ENCODE measurements around the gene SOCS7. TPM values are rescaled to one million over a fixed set of nuclear protein-coding genes. Genes with fewer than 3 reads are reported as not detected.
A peak's percentile ranks its signal among the peaks of the same experiment; 100 is the strongest.

The SOCS7 gene
- total RNA-seq, 1 donor from 2014 or later, result 32.3 TPM

DNA sequence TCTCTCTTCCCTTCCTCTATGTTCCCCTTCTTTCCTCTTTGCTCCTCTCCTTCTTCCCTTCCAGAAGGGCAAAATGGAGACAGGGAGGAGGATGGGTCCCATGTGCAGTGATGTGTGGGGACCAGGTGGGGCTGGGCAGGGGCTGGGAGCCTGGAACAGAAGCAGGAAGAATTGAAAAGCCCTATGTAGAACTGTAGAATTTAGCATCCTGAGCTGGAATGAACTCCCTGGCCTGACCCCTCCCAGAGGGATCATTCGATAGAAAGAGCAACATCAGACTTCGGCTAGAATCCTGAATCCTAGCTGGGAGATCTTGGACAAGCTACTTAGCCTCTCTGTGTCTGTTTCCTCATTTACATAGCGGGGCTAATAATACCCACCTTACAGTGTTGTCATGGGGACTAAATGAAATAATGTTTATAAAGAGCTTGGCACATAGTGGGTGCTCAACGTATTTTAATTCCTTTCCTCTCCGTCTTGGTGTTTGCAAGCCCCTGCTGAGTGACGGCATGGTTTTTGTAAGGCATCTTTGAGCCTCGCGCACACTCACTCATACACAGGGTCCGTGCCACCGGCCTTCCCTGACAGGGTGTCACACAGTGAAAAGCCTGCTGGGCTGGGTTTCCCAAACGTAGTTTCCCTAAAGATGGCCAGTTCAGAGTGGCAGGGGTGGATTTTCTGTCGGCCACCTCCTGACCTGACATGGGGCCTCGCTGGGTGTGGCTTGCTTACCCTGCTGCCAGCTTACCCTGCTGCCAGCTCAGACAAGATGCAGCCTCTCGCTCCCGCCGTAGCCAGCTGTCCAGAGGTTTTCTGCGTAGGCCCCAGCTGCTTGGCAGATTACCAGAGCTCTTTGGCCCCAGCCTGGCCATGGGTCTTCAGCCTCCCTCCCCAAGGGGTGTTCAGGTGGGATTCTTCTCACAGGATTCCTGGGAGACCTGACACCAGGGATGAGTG lies 70.5 kb downstream of the SOCS7 start:
- Mint-ChIP-seq H3K27me3 (ENCODE audit: insufficient read depth) (peaks cover 70% of the 10 kb centered on the region), H3K4me1 (ENCODE audit: low read depth) (no peaks in the 10 kb centered on the region), H3K4me3 (no peak overlapping the region), H3K36me3 (ENCODE audit: low read depth) (no peaks in the 10 kb centered on the region), H3K9me3 (no peaks in the 10 kb centered on the region), H3K27ac (no peak overlapping the region)
- no peak for DNase-seq (ENCODE audit: low spot score)
- intact Hi-C loops (cut with micrococcal nuclease), result loop anchor here (2.0 kb wide), 1 partner anchor 245 kb away; no protein-coding TSS in a partner anchor

DNA sequence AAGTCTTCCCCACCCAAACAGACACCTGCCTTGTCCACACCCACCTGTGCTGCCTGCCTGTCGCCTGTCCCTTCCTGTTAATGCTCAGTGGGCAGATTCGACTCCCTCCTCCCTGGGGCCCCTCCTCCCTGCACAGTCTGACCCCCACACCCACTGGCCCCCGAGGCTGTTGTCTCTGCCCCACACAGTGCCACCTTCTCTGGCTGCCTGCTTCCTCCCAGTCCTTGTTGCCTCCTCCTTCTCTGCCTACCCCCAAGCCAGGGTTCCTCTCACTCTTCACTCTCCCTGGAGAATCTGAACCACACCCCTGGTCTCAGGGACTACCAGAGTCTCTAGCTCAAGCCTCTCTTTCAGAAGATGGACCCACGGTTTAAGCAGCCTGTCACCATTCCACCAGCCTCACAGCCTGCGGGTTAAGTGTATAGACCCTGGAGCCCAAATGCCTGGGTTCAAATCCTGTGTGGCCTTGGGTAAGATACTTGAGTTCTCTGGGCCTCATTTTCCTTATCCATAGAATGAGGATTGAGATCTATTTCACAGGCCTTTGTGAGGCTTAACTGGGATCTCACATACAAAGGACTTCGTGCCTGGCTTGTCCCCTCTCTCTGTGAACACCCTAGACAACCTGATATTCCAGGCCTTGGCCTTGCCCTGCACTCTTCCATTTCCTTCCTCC lies 72.8 kb downstream of the SOCS7 start:
- Mint-ChIP-seq H3K4me3 (no peak overlapping the region), H3K4me1 (ENCODE audit: low read depth) (peaks cover 6% of the 10 kb centered on the region), H3K27me3 (ENCODE audit: insufficient read depth) (peaks cover 56% of the 10 kb centered on the region), H3K36me3 (ENCODE audit: low read depth) (no peaks in the 10 kb centered on the region), H3K9me3 (no peaks in the 10 kb centered on the region), H3K27ac (no peak overlapping the region)
- intact Hi-C loops (cut with micrococcal nuclease), result no loop called here
- no peak for DNase-seq (ENCODE audit: low spot score)

DNA sequence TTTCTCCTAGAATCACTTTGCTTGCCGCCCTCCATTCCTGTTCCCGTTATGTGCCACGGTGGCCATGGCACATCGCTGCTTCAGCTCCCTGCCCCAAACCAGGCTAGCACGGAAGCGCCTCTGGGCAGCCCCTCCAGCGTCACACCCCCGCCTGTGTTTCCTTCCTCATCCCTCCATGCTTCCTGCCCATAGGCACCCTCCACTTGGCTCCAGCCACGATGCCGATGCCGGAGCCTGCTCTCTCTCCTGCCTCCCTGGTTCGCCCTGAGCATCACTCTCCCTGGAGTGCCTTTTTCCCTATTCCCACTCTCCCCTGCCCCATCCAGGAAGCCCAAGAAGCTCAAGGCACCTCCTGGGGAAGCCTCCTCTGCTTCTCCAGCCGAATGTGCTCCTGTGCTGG lies 73.4 kb downstream of the SOCS7 start:
- intact Hi-C loops (cut with micrococcal nuclease), result no loop called here
- DNase-seq (ENCODE audit: low spot score), result no peak
- H3K27me3 Mint-ChIP-seq (ENCODE audit: insufficient read depth), result peaks cover 53% of the 10 kb centered on the region
- H3K4me3 Mint-ChIP-seq, result no peak overlapping the region
- H3K4me1 Mint-ChIP-seq (ENCODE audit: low read depth), result peaks cover 6% of the 10 kb centered on the region
- H3K36me3 Mint-ChIP-seq (ENCODE audit: low read depth), result no peaks in the 10 kb centered on the region
- H3K27ac Mint-ChIP-seq, result no peak overlapping the region
- no peaks in the 10 kb centered on the region for H3K9me3 Mint-ChIP-seq

DNA sequence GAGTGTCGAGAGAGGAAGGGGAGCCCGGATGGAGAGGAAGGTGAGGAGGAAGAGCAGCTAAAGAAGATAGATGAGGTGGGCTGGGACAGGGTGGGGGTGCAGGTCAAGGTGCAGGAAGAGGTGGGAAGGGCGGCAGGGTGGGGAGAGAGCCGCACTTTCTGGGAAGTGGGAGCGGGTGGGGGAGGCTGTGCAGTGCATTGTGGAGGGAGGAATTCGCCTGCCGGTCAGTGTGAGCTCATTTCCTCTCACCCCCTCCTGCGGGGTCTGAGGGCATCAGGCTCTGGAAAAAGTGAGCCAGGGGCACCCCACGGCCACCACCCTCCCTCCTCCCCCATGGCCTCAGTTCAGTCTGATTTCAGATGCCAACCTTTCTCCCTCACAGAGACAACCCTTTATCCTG lies 74.1 kb downstream of the SOCS7 start:
- intact Hi-C loops (cut with micrococcal nuclease), result no loop called here
- Mint-ChIP-seq H3K4me1 (ENCODE audit: low read depth) (peaks cover 6% of the 10 kb centered on the region), H3K36me3 (ENCODE audit: low read depth) (no peaks in the 10 kb centered on the region), H3K9me3 (no peaks in the 10 kb centered on the region), H3K4me3 (no peak overlapping the region), H3K27me3 (ENCODE audit: insufficient read depth) (peaks cover 51% of the 10 kb centered on the region), H3K27ac (no peak overlapping the region)
- no peak for DNase-seq (ENCODE audit: low spot score)

DNA sequence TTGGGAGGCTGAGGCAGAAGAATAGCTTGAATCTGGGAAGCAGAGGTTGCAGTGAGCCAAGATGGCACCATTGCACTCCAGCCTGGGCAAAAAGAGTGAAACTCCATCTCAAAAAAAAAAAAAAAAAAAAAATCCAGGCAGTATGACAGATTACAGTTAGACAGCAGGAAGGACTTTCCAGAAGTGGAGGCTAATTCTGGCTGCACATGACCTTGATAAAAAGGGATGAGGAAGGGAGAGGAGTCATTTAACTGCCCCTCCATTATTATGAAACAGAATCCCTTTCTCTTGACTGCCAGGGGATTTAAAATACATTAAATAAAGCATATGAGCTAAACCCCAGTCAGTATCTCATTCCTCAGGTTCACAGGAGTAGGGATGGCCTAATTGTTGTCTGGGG lies 74.8 kb downstream of the SOCS7 start:
- Mint-ChIP-seq H3K27me3 (ENCODE audit: insufficient read depth) (peaks cover 53% of the 10 kb centered on the region), H3K36me3 (ENCODE audit: low read depth) (no peaks in the 10 kb centered on the region), H3K9me3 (no peaks in the 10 kb centered on the region), H3K27ac (no peak overlapping the region), H3K4me3 (no peak overlapping the region), H3K4me1 (ENCODE audit: low read depth) (peaks cover 6% of the 10 kb centered on the region)
- no peak for DNase-seq (ENCODE audit: low spot score)
- intact Hi-C loops (cut with micrococcal nuclease), result no loop called here

DNA sequence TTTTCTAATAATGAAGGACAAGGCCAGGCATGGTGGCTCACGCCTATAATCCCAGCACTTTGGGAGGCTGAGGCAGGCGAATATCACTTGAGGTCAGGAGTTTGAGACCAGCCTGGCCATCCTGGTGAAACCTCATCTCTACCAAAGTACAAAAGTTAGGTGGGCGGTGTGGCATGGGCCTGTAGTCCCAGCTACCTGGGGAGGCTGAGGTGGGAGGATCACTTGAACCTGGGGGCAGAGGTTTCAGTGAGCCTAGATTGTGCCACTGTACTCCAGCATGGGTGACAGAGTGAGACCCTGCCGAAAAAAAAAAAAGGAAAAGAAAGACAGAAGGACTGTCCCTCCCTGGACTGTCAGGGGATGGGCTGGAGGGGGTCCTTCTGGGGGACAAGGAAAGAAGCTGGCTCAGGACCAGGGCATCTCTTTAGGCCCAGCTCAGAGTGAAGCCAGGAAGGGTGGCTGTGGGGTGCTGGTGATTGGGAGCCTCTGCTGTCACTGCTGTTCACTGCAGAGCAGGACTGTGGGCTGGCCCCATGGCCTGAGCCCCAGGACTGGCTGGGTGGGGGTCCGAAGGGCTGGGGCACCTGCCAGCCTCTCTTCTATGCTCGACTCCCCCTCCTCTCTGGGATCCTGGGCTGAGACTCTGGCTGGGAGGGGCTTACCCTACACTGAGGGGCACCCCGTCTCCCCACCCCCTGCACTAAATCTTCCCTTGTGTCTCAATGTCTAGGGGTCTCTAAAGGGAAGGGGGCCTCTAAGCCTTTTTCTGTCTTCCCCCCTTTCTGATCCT lies 75.7 kb downstream of the SOCS7 start:
- peaks cover 49% of the 10 kb centered on the region for H3K27me3 Mint-ChIP-seq (ENCODE audit: insufficient read depth)
- H3K36me3 Mint-ChIP-seq (ENCODE audit: low read depth), result no peaks in the 10 kb centered on the region
- peak overlapping the region; percentile 68 for H3K4me3 Mint-ChIP-seq
- peak overlapping the region; percentile 21 for H3K27ac Mint-ChIP-seq
- no peak for DNase-seq (ENCODE audit: low spot score)
- H3K9me3 Mint-ChIP-seq, result no peaks in the 10 kb centered on the region
- intact Hi-C loops (cut with micrococcal nuclease), result no loop called here
- peaks cover 6% of the 10 kb centered on the region for H3K4me1 Mint-ChIP-seq (ENCODE audit: low read depth)

DNA sequence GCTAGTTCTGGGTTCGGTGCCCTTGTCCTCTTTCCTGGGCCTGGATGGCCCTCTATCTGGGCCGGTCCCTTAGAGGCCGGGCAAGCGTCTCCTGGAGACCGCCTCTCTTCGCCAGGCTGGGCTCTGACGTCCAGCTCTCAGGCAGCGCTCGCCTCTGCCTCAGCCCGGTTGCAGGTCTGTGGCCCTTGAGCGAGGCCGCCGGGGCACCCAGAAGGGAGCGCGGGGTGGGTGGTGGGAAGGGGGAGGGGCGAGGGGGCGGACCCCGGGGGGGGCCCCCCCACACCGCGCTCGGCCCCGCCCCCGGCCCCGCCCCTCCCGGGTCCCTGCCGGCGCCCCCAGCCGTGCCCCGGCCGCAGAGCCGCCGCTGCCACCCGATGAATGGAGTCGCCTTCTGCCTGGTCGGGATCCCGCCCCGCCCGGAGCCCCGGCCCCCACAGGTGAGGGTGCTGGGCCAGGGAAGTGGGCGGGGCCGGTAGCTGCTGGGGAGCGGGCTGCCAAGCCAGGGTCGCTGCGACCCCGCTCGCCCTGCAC lies 76.5 kb downstream of the SOCS7 start, which contains the start of gene ARHGAP23:
ARHGAP23 (plus strand) TSS at position 353 of the 531 bp plus-strand sequence; CDS start at position 375, 22 bp downstream.
- Mint-ChIP-seq H3K4me3 (peak within 1 kb of the TSS; percentile 68), H3K36me3 (ENCODE audit: low read depth) (no peaks in the 10 kb centered on the region), H3K4me1 (ENCODE audit: low read depth) (peaks cover 6% of the 10 kb centered on the region), H3K27ac (peak within 1 kb of the TSS; percentile 21), H3K9me3 (no peaks in the 10 kb centered on the region), H3K27me3 (ENCODE audit: insufficient read depth) (peaks cover 44% of the 10 kb centered on the region)
- peak; percentile 8 for DNase-seq (ENCODE audit: low spot score)
- intact Hi-C loops (cut with micrococcal nuclease), result loop anchor here (2.0 kb wide), 1 partner anchor 65 kb away; no protein-coding TSS in a partner anchor

DNA sequence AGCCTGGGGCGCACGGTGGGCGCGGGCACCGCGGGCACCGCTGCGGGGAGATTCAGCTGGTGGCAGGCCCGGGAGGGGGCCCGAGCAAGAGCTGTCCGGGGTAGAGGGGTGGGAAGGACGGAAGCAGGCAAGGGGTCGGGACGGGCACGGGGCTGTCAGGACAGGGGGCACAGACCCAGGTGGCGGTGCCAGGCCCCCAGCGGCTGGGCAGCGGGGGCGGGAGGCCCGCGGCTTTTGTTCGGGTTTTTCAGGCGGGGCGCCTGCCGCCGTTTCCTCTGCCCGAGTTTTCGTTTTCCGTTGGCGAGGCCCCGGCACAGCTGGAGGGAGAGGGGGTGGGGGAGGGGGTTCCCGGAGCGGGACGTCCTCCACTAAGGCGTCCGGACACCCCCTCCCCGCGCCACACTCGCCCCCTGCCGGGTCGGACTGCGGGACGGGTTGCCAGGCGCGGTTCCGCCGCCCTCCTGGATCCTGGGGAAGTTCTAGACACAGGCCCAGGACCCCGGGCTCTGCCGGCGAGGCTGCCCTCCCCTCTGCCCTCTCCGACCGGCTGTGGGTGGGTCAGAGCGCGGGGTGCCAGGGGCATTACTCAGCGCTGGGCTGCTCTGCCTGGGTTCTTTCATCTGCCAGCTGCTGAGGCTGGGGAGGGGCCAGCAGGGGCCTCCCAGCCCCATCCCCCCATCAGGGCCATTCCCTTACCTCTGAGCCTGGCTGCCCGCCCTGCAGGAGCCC lies 77.2 kb downstream of the SOCS7 start:
- Mint-ChIP-seq H3K4me1 (ENCODE audit: low read depth) (peaks cover 6% of the 10 kb centered on the region), H3K27ac (no peak overlapping the region), H3K36me3 (ENCODE audit: low read depth) (no peaks in the 10 kb centered on the region), H3K27me3 (ENCODE audit: insufficient read depth) (peaks cover 41% of the 10 kb centered on the region), H3K9me3 (no peaks in the 10 kb centered on the region), H3K4me3 (peak overlapping the region; percentile 63)
- intact Hi-C loops (cut with micrococcal nuclease), result loop anchor here (2.0 kb wide), 1 partner anchor 64 kb away; no protein-coding TSS in a partner anchor
- no peak for DNase-seq (ENCODE audit: low spot score)

DNA sequence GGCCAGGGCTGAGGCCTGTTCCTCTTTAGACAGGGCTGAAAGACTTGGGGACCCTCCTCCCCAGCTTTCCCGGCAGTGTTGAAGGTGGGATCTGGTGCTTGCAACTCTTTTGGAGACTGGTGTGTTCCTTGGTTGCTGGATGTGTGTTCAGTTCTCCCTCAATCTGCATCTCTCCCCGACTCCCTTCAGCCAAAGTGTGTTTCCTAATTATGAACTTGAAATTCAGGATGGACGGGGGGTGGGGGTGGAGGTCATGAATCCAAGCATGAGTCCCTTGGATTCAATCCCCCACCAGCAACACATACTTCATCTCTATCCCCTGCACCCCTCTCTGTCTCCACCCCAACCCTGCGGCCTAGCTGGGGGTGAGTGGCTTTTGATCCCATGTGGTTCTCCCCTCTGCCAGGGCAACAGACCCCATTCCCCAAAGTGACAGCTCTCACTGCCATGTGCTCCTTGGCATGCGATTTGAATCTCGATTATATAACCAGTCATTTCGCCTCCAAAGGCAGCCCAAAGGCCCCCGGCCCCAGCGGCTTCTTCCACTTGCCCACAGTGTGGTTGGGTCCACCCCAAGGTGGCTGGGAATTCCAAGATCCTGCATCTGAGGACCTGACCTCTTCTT lies 77.9 kb downstream of the SOCS7 start:
- DNase-seq (ENCODE audit: low spot score), result no peak
- H3K27ac Mint-ChIP-seq, result no peak overlapping the region
- H3K9me3 Mint-ChIP-seq, result no peaks in the 10 kb centered on the region
- H3K27me3 Mint-ChIP-seq (ENCODE audit: insufficient read depth), result peaks cover 33% of the 10 kb centered on the region
- intact Hi-C loops (cut with micrococcal nuclease), result loop anchor here (2.0 kb wide), 1 partner anchor 63 kb away; no protein-coding TSS in a partner anchor
- peak overlapping the region; percentile 63 for H3K4me3 Mint-ChIP-seq
- H3K36me3 Mint-ChIP-seq (ENCODE audit: low read depth), result no peaks in the 10 kb centered on the region
- H3K4me1 Mint-ChIP-seq (ENCODE audit: low read depth), result peaks cover 6% of the 10 kb centered on the region

DNA sequence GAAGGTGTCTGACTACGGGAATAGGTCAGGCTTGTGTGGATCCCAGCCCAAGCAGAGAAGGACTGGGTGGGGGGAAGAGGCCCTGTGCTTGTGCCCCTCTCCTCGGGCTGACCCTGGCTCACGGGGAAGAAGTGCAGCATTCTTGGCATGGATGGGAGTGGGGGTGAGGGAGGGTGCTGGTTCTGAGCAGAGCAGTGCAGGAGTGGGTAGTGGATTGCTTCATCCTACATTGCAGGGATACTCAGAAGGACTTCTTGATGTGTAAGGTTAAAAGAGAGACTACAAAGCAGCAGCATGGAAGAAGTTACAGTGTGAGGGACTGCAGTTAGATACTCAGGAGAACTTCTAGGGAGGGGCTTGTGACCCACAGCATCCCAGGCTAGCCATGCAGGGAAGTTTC lies 78.7 kb downstream of the SOCS7 start:
- H3K4me3 Mint-ChIP-seq, result no peak overlapping the region
- no peak overlapping the region for H3K27ac Mint-ChIP-seq
- peaks cover 6% of the 10 kb centered on the region for H3K4me1 Mint-ChIP-seq (ENCODE audit: low read depth)
- intact Hi-C loops (cut with micrococcal nuclease), result no loop called here
- H3K27me3 Mint-ChIP-seq (ENCODE audit: insufficient read depth), result peaks cover 26% of the 10 kb centered on the region
- no peaks in the 10 kb centered on the region for H3K36me3 Mint-ChIP-seq (ENCODE audit: low read depth)
- DNase-seq (ENCODE audit: low spot score), result no peak
- H3K9me3 Mint-ChIP-seq, result no peaks in the 10 kb centered on the region

DNA sequence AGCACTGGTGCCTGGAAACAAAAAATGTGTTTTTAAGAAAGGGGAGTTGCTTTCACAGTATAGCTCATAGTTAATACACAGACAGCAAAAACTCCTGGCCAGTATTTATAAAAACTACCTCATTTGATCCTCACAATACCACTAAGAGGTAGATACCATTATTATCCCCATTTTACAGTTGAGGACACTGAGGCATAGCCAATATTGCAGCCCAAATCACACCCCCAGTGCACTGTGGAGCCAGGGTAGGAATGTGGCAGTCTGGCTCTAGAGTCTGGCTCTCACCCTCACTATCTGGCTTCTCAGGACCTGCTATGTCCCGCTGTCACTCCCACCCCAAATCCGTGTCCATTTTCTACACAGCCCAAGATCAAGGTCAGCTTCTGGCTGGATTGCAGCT lies 79.2 kb downstream of the SOCS7 start:
- no peaks in the 10 kb centered on the region for H3K9me3 Mint-ChIP-seq
- H3K27ac Mint-ChIP-seq, result no peak overlapping the region
- intact Hi-C loops (cut with micrococcal nuclease), result no loop called here

More for the DNA sequence above, 79.2 kb downstream of the SOCS7 start:
- H3K36me3 Mint-ChIP-seq (ENCODE audit: low read depth), result no peaks in the 10 kb centered on the region
- no peak overlapping the region for H3K4me3 Mint-ChIP-seq
- DNase-seq (ENCODE audit: low spot score), result no peak
- peaks cover 24% of the 10 kb centered on the region for H3K27me3 Mint-ChIP-seq (ENCODE audit: insufficient read depth)
- peaks cover 6% of the 10 kb centered on the region for H3K4me1 Mint-ChIP-seq (ENCODE audit: low read depth)
